ENCODE measurements around the gene WDR3.

GRCh38 chr1:117959364-117959763 lies 29.8 kb downstream of the WDR3 start:
- TF ChIP-seq, protein P1, sequence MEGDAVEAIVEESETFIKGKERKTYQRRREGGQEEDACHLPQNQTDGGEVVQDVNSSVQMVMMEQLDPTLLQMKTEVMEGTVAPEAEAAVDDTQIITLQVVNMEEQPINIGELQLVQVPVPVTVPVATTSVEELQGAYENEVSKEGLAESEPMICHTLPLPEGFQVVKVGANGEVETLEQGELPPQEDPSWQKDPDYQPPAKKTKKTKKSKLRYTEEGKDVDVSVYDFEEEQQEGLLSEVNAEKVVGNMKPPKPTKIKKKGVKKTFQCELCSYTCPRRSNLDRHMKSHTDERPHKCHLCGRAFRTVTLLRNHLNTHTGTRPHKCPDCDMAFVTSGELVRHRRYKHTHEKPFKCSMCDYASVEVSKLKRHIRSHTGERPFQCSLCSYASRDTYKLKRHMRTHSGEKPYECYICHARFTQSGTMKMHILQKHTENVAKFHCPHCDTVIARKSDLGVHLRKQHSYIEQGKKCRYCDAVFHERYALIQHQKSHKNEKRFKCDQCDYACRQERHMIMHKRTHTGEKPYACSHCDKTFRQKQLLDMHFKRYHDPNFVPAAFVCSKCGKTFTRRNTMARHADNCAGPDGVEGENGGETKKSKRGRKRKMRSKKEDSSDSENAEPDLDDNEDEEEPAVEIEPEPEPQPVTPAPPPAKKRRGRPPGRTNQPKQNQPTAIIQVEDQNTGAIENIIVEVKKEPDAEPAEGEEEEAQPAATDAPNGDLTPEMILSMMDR (IDR thresholded peaks at IDR 0.05; ENCODE audit: insufficient read depth, low read length, poor library complexity, severe bottlenecking) = no peak
- no peak for TF ChIP-seq EZH2phosphoT487 (conservative IDR thresholded peaks at IDR 0.05; ENCODE audit: low read length)
